DOHH2 (cell line): ENCODE results near the gene LKAAEAR1.

Experiments
- EZH2phosphoT487 ChIP-seq: fragments of 200-600 bp; sonication (generic); IDR thresholded peaks from 2 replicates; pipeline ENCODE4 v1.6.1; 2017; ENCODE audit warnings: borderline replicate concordance, mild to moderate bottlenecking, antibody characterized with exemption, low read length, moderate library complexity, mixed read lengths
- TF ChIP-seq, protein P1 (sequence below): fragments of 200-600 bp; sonication (generic); IDR thresholded peaks from one replicate; pipeline ENCODE4 v1.5.1; 2014; ENCODE audit warnings: antibody characterized with exemption, mild to moderate bottlenecking, low read depth, low read length; ENCODE audit not compliant: poor library complexity, severe bottlenecking

DNA sequence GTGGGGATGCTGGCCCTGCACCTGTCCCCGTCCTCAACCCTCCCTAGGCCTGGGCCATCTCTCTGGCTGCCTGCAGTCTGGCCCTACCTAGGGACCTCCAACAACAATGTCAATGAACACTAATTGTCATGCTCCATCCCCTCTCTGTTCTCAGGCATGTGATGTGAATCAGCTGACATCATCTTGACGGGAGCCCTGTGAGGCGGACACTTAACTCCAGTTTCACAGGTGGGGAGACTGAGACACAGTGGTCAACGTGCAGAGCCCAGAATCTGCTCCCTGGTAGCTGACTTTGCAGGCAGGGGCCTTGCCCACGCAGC is 22.0 kb downstream of the LKAAEAR1 start:
- no peak for TF ChIP-seq EZH2phosphoT487
- TF ChIP-seq, protein P1, sequence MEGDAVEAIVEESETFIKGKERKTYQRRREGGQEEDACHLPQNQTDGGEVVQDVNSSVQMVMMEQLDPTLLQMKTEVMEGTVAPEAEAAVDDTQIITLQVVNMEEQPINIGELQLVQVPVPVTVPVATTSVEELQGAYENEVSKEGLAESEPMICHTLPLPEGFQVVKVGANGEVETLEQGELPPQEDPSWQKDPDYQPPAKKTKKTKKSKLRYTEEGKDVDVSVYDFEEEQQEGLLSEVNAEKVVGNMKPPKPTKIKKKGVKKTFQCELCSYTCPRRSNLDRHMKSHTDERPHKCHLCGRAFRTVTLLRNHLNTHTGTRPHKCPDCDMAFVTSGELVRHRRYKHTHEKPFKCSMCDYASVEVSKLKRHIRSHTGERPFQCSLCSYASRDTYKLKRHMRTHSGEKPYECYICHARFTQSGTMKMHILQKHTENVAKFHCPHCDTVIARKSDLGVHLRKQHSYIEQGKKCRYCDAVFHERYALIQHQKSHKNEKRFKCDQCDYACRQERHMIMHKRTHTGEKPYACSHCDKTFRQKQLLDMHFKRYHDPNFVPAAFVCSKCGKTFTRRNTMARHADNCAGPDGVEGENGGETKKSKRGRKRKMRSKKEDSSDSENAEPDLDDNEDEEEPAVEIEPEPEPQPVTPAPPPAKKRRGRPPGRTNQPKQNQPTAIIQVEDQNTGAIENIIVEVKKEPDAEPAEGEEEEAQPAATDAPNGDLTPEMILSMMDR, result no peak
